T-helper 17 cell (primary cell): Measurements from ENCODE around the gene KIF21A. TPM values are rescaled to one million over a fixed set of nuclear protein-coding genes. Genes with fewer than 3 reads are reported as not detected.
"Not testable (repeated sequence)": the region's sequence is repeated elsewhere in the genome, so short reads cannot be mapped to it uniquely, and the experiment has no call there.

Experiments used
- ATAC-seq: fragments of 150-1000 bp; cut with Tn5 transposase; 2 replicates; pipeline ENCODE4 v1.10.0; 2021; ENCODE audit warnings: mild to moderate bottlenecking, moderate library complexity
- DNase-seq, 3 donors: peaks; one replicate each; pipeline versions ENCODE4 v3.0.0 to v3.0.0-alpha.2; 2020 to 2021
- H3K9me3 ChIP-seq: one replicate; pipeline ENCODE4 v1.7.0; 2013; ENCODE audit warnings: low read length, mild to moderate bottlenecking; ENCODE audit not compliant: control insufficient read depth, poor library complexity, severe bottlenecking
- H3K27ac Mint-ChIP-seq: one replicate; pipeline ENCODE4 v1.8.0; 2022; ENCODE audit warnings: mild to moderate bottlenecking, moderate library complexity, mixed read lengths
- H3K27me3 Mint-ChIP-seq: one replicate; pipeline ENCODE4 v1.8.0; 2022; ENCODE audit warnings: mixed read lengths
- H3K36me3 Mint-ChIP-seq: one replicate; pipeline ENCODE4 v1.8.0; 2022; ENCODE audit warnings: low read depth, mixed read lengths
- H3K4me1 Mint-ChIP-seq: one replicate; pipeline ENCODE4 v1.8.0; 2022; ENCODE audit warnings: mild to moderate bottlenecking, mixed read lengths
- H3K4me3 Mint-ChIP-seq: one replicate; pipeline ENCODE4 v1.8.0; 2022; ENCODE audit warnings: mild to moderate bottlenecking, moderate library complexity, mixed read lengths
- total RNA-seq, 4 donors: library from RNA in 2 of 4; stranded (reverse) in 2 of 4; gene quantifications; one replicate each; pipeline ENCODE4 v1.2.3 and lab custom pipeline; 2022 to 2026

The KIF21A gene, protein sequence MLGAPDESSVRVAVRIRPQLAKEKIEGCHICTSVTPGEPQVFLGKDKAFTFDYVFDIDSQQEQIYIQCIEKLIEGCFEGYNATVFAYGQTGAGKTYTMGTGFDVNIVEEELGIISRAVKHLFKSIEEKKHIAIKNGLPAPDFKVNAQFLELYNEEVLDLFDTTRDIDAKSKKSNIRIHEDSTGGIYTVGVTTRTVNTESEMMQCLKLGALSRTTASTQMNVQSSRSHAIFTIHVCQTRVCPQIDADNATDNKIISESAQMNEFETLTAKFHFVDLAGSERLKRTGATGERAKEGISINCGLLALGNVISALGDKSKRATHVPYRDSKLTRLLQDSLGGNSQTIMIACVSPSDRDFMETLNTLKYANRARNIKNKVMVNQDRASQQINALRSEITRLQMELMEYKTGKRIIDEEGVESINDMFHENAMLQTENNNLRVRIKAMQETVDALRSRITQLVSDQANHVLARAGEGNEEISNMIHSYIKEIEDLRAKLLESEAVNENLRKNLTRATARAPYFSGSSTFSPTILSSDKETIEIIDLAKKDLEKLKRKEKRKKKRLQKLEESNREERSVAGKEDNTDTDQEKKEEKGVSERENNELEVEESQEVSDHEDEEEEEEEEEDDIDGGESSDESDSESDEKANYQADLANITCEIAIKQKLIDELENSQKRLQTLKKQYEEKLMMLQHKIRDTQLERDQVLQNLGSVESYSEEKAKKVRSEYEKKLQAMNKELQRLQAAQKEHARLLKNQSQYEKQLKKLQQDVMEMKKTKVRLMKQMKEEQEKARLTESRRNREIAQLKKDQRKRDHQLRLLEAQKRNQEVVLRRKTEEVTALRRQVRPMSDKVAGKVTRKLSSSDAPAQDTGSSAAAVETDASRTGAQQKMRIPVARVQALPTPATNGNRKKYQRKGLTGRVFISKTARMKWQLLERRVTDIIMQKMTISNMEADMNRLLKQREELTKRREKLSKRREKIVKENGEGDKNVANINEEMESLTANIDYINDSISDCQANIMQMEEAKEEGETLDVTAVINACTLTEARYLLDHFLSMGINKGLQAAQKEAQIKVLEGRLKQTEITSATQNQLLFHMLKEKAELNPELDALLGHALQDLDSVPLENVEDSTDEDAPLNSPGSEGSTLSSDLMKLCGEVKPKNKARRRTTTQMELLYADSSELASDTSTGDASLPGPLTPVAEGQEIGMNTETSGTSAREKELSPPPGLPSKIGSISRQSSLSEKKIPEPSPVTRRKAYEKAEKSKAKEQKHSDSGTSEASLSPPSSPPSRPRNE (N-terminal part only)
- total RNA-seq (10 to 100 TPM; 12.6 to 14.2 TPM), total RNA-seq (lab: John Stamatoyannopoulos, UW) (39.0 to 76.9 reads per million in 2 donors)

DNA sequence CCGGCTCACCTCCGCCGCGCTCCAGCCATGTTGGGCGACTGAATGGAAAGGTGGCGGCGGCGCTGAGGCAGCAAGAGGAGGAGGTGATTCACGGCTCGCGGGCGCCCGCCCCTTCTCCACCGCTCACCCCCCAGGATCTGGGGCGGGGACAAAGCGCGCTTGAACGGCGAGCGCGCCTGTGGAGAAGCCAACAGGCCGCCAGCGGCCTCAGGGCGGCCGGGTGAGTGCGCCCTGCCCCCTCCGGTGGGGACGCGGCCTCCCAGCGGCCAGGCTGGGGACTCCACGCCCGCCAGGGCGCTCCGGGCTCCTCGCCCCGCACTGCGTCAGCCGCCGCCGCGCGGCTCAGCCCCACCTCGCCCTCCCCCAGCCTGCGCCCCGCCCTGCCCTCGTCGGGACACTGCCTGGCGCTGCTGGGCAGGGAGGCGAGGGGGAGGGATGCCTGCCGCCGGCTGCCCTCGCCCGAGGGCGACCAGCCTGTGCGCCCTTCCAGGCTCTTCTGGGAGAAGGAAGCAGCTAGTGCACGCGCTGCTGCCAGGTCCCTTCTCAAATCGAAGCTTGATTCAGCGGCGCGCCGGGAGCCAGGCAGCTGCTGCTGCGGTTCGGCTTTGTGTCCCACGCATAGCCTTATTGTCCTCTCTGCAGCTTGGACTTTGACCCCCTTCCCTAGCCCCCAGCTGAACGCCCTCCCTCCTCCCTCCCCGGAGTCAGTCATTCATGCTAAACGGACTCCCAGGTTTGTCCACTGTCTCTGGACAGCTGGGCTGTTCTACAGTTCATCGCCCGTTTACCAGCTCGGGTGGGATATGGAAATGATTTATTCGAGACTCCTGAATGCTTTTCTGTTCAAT lies at the start of gene KIF21A:
Gene KIF21A (minus strand): TSS at position 40 of the 848 bp plus-strand sequence. CDS start 150 bp downstream, outside the sequence.
- H3K36me3 Mint-ChIP-seq, result no peaks in the 10 kb centered on the region
- DNase-seq (peak; percentile 82 to 88 (median 86)), ATAC-seq (peak; percentile 94)
- H3K4me1 Mint-ChIP-seq, result peaks cover 16% of the 10 kb centered on the region
- H3K27ac Mint-ChIP-seq, result peak within 1 kb of the TSS; percentile 93
- H3K9me3 ChIP-seq, result no peaks in the 10 kb centered on the region
- H3K27me3 Mint-ChIP-seq, result no peaks in the 10 kb centered on the region
- peak within 1 kb of the TSS; percentile 97 for H3K4me3 Mint-ChIP-seq

DNA sequence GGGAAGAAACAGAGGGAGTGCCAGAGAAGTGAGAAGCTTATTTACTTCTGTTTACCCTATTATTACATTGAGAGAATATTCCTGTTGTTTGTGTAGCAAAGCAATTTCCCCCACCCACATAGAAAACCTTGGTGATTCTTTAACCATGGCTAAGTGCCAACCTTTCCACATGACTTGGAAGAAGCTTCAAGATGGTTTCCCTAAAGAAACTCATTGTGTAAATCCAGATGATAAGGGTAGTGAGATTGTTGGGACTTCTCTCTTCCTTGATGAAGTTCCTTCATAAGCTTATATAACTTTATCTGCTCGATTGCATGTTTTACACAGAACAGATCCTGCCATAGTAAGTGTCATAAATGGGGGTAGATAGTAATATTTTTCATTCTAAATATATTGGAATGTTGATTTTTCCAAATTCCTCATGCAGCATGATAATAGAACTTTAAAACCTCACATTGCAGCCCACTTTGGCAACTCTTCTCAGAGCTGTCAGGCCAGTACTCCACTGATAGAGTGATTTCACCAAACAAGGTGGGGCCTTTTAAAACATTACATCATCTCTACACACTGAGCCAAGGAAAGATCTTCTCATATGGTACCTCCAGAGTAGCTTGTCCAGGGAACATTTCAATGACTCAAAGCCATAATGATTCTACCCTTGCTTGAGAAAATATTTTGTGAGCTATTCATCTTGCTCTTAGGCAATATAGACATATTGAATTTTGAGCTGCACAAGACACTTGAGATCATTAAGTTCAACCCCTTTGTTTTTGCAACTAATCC lies 47.8 kb upstream of the KIF21A start:
- no peaks in the 10 kb centered on the region for H3K27me3 Mint-ChIP-seq
- no peaks in the 10 kb centered on the region for H3K4me1 Mint-ChIP-seq
- H3K27ac Mint-ChIP-seq, result no peak overlapping the region
- no peak for ATAC-seq
- no peak for DNase-seq
- no peaks in the 10 kb centered on the region for H3K9me3 ChIP-seq
- H3K4me3 Mint-ChIP-seq, result no peak overlapping the region
- no peaks in the 10 kb centered on the region for H3K36me3 Mint-ChIP-seq

DNA sequence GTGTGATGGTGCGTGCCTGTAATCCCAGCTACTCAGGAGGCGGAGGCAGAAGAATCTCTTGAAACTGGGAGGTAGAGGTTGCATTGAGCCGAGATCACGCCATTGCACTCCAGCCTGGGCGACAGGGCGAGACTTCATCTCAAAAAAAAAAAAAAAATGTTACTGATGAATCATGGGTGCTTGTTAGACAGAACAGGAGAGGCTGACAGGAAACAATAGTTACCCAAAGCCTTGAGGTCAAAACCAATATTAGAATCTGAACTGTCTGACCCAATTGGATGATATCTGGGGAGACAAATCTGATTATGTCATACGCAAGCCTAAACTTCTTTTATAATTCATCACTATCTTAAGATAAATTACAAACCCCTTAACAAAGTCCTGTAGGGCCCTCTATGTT lies 40.7 kb upstream of the KIF21A start:
- no peaks in the 10 kb centered on the region for H3K9me3 ChIP-seq
- Mint-ChIP-seq H3K27ac (no peak overlapping the region), H3K36me3 (peaks cover 3% of the 10 kb centered on the region), H3K4me3 (no peak overlapping the region), H3K4me1 (no peaks in the 10 kb centered on the region), H3K27me3 (no peaks in the 10 kb centered on the region)
- ATAC-seq (no peak), DNase-seq (no peak)

DNA sequence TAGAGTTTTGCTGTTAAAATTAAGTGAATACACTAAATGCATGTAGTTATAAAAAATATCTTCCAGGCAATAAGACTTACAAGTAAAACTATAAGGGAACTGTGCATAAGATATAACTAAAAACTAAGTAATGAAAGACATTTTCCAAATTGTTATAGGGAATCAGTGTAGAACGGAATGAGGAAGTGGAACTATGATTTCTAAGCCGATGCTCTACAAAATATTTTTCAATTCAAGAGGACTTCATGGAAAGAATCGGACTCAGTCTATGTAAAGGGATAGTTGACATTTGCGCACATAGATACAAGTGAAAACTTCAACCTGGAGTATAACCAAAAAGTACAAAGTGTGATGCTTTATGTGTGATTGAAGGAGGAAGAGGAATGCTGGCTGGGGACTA lies 40.1 kb upstream of the KIF21A start:
- Mint-ChIP-seq H3K27ac (no peak overlapping the region), H3K36me3 (peaks cover 3% of the 10 kb centered on the region), H3K4me1 (no peaks in the 10 kb centered on the region), H3K27me3 (no peaks in the 10 kb centered on the region), H3K4me3 (no peak overlapping the region)
- DNase-seq (no peak), ATAC-seq (no peak)
- H3K9me3 ChIP-seq, result no peaks in the 10 kb centered on the region

DNA sequence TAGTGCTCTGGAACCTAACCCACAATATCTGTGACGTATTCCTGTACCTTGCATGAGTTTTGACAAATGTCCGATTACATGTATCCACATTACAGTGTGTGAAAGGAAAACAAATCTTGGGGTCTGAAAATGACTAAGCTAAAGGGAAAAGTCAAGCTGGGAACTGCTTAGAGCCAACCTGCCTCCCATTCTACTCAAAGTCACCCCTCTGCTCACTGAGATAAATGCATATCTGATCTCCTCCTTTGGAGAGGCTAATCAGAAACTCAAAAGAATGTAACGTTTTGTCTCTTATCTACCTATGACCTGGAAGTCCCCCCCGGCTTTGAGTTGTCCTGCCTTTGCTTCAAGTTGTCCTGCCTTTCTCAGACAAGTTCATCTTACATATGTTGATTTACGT lies 34.0 kb upstream of the KIF21A start:
- no peak for DNase-seq
- H3K27me3 Mint-ChIP-seq, result no peaks in the 10 kb centered on the region
- peaks cover 6% of the 10 kb centered on the region for H3K36me3 Mint-ChIP-seq
- H3K4me1 Mint-ChIP-seq, result no peaks in the 10 kb centered on the region
- no peaks in the 10 kb centered on the region for H3K9me3 ChIP-seq
- no peak for ATAC-seq
- H3K4me3 Mint-ChIP-seq, result no peak overlapping the region
- no peak overlapping the region for H3K27ac Mint-ChIP-seq

DNA sequence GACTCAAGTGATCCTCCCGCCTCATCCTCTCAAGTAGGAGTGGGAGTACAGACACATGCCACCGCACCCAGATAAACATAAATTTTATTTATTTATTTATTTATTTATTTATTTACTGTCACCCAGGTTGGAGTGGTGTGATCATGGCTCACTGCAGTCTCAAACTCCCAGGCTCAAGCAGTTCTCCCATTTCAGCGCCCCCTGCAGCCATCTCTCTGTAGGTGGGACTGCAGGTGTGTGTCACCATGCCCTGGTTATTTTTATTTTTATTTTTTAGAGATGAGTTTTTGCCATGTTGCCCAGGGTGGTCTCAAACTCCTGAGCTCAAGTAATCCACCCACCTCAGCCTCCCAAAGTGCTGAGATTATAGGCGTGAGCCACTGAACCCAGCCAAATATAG lies 33.2 kb upstream of the KIF21A start:
- H3K36me3 Mint-ChIP-seq, result peaks cover 6% of the 10 kb centered on the region
- no peaks in the 10 kb centered on the region for H3K27me3 Mint-ChIP-seq
- H3K27ac Mint-ChIP-seq, result no peak overlapping the region
- H3K4me3 Mint-ChIP-seq, result no peak overlapping the region
- DNase-seq (no peak), ATAC-seq (no peak)
- no peaks in the 10 kb centered on the region for H3K9me3 ChIP-seq
- H3K4me1 Mint-ChIP-seq, result no peaks in the 10 kb centered on the region

DNA sequence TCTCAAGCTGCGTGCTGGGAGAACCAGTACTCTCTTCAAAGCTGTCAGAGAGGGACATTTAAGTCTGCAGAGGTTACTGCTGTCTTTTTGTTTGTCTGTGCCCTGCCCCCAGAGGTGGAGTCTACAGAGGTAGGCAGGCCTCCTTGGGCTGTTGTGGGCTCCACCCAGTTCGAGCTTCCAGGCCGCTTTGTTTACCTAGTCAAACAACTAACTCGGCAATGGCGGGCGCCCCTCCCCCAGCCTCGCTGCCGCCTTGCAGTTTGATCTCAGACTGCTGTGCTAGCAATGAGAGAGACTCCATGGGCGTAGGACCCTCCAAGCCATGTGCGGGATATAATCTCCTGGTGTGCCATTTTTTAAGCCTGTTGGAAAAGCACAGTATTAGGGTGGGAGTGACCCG lies 32.2 kb upstream of the KIF21A start:
- not testable (repeated sequence) for ATAC-seq, H3K27me3 Mint-ChIP-seq, H3K36me3 Mint-ChIP-seq, DNase-seq, H3K4me3 Mint-ChIP-seq, H3K4me1 Mint-ChIP-seq, H3K9me3 ChIP-seq, H3K27ac Mint-ChIP-seq

DNA sequence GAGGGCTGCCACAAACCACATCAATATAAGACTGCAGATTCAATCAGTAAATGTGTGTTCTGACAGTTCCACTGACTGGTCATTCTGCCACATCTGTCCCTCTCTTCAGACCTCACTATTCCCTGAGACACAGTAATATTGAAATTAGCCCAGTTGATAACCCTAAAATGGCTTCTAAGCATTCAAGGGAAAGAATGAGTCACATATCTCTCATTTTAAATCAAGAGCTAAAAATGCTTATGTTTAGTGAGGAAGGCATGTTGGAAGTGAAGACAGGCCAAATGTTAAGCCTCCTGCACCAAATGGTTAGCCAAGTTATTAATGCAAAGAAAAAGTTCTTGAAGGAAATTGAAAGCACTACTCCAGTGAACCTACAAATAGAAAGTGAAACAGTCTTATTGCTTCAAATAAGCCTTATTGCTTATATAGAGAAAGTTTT lies 24.5 kb upstream of the KIF21A start:
- no peaks in the 10 kb centered on the region for H3K27me3 Mint-ChIP-seq
- H3K27ac Mint-ChIP-seq, result peak overlapping the region; percentile 54
- H3K36me3 Mint-ChIP-seq, result no peaks in the 10 kb centered on the region
- H3K4me1 Mint-ChIP-seq, result peaks cover 12% of the 10 kb centered on the region
- H3K9me3 ChIP-seq, result no peaks in the 10 kb centered on the region
- ATAC-seq (peak; percentile 56), DNase-seq (no peak)
- peak overlapping the region; percentile 73 for H3K4me3 Mint-ChIP-seq

DNA sequence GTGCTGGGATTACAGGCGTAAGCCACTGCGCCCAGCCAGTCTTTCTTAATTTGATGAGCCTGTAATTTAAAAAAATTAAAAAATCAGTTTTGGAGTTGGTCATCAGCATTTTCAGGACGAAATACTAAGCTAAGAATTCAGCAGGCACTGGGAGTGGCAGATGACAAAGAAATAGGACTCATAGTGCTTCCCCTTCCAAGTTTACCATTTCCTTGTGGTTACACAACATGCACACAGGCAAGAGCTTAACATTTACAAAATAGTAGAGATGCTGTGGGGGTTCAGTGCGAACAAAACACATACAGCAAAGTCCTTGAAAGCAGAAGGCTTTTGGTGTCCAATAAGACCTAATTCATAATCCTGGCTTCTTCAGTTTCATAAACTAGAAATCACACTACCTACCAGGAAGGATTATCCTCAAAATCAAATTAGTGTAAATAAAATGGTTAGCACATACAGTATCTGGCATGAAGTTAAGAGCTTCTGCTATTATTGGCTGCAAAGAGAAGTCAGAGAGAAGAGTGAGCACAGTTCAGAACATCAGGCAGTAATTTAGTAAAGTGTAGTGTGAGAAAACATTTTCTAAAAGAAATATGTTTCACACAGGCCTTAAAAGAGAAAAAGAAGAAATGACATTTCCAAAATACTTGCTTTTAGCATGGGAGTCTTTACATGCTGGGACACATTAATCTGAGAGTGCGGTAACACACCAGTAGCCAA lies 22.2 kb upstream of the KIF21A start:
- no peaks in the 10 kb centered on the region for H3K27me3 Mint-ChIP-seq
- DNase-seq, result no peak
- H3K36me3 Mint-ChIP-seq, result no peaks in the 10 kb centered on the region
- H3K9me3 ChIP-seq, result no peaks in the 10 kb centered on the region
- H3K4me1 Mint-ChIP-seq, result peaks cover 12% of the 10 kb centered on the region
- no peak overlapping the region for H3K4me3 Mint-ChIP-seq
- no peak for ATAC-seq
- no peak overlapping the region for H3K27ac Mint-ChIP-seq

DNA sequence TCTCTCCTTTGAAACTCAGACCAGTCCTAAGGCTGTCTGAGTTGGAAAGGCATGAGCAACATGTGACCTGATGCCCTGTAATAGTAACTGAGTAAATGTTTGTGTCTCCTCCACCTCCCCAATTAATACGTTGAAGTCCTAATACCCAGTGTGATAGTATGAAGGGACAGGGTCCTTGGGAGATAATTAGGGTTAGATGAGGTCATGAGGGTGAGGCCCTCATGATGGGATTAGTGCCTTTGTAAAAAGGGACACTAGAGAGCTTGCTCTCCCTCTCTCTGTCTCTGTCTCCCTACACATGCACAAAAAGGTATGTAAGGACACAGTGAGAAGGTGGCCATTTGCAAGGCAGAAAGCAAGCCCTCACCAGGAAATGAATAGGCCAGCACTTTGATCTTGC lies 18.1 kb upstream of the KIF21A start:
- peaks cover 3% of the 10 kb centered on the region for H3K4me1 Mint-ChIP-seq
- no peak overlapping the region for H3K4me3 Mint-ChIP-seq
- ATAC-seq, result no peak
- no peaks in the 10 kb centered on the region for H3K27me3 Mint-ChIP-seq
- H3K36me3 Mint-ChIP-seq, result no peaks in the 10 kb centered on the region
- H3K27ac Mint-ChIP-seq, result no peak overlapping the region
- H3K9me3 ChIP-seq, result no peaks in the 10 kb centered on the region
- DNase-seq, result no peak

DNA sequence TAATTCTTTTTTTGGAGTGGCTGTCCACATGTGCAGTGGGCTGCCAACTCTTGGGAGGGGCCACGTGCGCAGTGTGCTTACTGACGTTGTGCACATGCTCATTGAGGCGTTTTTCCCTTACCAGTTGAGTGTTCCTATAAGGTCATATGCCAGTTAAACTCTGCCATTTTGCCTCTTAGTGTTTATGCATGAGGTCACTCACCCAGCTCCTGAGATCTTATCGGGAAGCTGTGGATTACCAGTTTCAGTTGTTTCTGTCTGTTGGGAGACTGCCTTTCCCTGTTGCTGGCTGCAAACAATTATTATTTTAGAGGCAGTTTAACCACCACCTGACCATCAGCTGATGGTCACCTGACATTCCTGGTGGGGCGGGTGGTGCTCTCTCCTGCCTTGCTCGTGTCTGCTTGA lies 16.1 kb upstream of the KIF21A start:
- DNase-seq (no peak), ATAC-seq (no peak)
- H3K9me3 ChIP-seq, result no peaks in the 10 kb centered on the region
- no peaks in the 10 kb centered on the region for H3K27me3 Mint-ChIP-seq
- H3K27ac Mint-ChIP-seq, result no peak overlapping the region
- H3K4me1 Mint-ChIP-seq, result no peaks in the 10 kb centered on the region
- no peak overlapping the region for H3K4me3 Mint-ChIP-seq
- no peaks in the 10 kb centered on the region for H3K36me3 Mint-ChIP-seq
